Stimulated activated CD8-positive, alpha-beta memory T cell treated with anti-CD3 and anti-CD28 coated beads, Interleukin-15, amount 100 ng/mL, for 4 hours (primary cell): Measurements from ENCODE around the gene PFN3.
A peak's percentile ranks its signal among the peaks of the same experiment; 100 is the strongest.

Experiments used
- DNase-seq, 2 donors: peaks; one replicate each; pipeline ENCODE4 v3.0.0-alpha.2; 2020; ENCODE audit warnings: low read depth in 2 of 2

Gene PFN3

DNA sequence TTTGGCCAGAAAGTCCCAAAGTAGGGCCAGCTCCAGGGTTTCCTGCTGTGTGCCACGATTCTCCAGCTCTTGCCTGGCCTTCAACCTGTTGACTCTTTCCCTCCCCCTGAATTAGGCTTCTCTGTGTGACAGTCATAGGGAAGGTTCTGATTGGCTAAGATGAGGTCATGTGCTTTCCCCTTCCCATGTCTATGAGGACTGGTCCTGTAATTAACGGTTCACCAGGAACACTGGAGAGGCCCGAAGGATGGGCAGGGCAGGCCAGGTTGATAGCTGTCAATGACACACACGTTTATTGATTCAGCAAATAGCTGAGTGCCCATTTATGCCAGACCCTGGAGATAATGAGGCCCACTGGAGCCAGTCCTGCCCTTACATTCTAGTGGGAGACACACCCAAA lies 37.2 kb upstream of the PFN3 start:
- DNase-seq, result no peak

DNA sequence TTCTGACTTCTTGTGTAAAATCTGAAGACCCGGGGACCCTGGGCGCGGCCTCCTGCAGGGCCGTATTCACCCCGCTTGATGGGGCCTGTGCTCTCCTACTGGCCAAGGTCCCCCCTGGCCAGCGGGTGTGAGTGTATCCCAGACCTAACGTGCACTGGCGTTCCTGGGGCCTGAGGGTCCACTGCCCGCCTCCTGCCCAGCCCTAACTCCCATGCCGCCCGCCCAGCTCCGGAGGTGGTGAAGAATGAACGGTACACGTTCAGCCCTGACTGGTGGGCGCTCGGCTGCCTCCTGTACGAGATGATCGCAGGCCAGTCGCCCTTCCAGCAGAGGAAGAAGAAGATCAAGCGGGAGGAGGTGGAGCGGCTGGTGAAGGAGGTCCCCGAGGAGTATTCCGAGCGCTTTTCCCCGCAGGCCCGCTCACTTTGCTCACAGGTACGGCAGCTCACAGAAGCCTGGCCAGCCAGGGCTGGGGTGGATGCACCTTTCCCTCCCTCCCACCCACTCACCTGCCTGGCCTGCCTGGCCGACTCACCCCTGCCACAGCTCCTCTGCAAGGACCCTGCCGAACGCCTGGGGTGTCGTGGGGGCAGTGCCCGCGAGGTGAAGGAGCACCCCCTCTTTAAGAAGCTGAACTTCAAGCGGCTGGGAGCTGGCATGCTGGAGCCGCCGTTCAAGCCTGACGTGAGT lies 35.5 kb upstream of the PFN3 start:
- no peak for DNase-seq

DNA sequence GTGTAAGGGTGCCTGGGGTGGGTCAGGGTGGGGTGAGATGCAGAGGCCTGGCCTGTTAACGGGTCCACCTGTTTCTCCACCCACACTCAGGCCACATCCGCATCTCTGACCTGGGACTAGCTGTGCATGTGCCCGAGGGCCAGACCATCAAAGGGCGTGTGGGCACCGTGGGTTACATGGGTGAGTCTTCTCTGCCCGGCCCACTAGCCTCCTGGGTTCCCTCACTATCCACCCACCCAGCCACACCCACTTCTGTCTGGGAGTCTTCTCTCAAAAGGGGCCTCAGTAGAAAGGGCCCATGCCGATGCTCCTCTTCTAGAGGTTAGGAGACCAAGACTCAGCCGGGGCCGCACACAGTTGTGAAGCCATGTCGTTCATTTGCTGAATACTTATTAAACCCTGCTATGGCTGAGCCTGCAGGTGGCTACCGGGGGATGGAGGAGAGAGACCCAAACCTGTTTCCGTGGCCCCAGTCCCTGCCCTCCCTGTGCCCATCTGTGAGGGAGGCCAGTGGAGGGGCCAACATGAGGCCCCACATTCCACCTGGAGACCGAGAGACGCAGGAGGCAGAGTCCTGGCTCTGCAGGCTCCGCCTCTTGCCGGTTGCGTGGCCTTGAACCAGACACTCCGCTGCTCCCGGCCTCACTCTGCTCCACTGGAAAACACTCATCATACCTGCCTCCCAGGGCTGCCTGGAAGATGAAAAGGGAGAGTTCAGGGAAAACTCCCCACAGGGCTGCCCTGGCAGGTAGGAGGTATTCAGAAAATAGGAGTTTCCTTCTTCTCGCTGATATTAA lies 34.7 kb upstream of the PFN3 start:
- no peak for DNase-seq

DNA sequence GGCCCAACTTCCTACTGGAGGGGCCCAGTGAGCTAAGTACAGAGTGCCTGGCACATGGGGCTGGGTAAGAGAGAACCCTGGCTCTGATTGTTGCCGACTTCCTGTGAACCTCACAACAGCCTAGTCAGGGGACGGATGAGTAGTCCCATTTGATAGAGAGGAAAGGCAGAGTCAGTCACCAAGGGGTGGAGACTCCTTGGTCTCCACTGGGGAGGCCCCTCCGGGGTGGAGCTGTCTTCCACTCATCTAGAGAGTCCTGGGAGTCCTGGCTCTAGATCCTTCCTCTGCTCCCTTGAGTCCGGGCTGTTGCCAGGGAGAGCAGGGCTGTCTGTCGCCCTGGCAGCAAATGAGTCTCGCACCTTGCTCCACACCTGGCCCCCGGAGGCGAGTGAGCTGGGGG lies 34.0 kb upstream of the PFN3 start:
- DNase-seq, result no peak

DNA sequence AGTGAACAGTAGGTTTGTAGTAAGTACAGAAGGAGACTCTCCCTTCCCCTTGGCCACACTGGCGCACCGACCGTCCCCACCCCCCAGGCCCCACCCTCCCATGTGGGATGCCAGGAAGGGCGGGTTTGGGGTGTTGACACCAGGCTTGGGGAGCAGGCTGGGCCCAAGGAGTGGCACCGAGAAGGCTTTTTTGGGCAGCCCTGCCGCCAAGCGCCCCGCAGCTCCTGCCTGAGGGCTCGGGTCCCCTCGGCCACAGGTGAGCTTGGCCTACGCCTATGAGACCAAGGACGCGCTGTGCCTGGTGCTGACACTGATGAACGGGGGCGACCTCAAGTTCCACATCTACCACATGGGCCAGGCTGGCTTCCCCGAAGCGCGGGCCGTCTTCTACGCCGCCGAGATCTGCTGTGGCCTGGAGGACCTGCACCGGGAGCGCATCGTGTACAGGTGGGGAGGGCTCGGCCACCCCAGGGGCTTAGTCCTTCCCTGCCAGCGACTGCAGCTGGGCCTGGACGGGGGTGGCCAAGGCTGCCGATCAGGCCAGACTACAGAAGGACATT lies 33.3 kb upstream of the PFN3 start:
- no peak for DNase-seq

DNA sequence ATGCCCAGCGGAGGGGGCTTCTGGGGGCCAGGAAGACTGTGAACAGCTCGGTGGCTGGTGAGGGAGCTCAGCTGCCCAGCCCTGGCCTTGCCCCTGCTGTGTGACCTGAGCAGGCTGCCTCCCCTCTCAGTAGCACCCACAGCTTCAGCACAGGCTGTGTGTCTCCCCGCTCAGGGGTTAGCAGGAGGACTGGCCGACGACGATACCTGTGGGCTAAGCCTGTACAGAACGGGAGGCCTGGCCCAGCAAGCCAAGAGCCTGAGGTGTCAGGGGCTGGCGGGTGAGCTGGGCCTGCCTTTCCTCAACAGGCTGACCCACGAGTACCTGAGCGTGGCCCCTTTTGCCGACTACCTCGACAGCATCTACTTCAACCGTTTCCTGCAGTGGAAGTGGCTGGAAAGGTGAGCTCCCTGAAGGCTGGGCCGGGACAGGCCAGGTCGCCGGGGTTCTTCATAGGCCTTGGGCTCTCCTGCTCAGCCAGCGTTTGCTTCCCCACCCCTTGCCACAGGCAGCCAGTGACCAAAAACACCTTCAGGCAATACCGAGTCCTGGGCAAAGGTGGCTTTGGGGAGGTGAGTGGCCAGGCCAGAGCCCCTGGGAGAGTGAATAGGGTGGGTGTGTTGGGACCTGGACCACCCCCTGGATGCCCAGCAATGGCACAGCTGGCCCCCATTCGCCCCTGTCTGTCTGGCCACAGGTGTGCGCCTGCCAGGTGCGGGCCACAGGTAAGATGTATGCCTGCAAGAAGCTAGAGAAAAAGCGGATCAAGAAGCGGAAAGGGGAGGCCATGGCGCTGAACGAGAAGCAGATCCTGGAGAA lies 32.6 kb upstream of the PFN3 start:
- DNase-seq, result no peak

DNA sequence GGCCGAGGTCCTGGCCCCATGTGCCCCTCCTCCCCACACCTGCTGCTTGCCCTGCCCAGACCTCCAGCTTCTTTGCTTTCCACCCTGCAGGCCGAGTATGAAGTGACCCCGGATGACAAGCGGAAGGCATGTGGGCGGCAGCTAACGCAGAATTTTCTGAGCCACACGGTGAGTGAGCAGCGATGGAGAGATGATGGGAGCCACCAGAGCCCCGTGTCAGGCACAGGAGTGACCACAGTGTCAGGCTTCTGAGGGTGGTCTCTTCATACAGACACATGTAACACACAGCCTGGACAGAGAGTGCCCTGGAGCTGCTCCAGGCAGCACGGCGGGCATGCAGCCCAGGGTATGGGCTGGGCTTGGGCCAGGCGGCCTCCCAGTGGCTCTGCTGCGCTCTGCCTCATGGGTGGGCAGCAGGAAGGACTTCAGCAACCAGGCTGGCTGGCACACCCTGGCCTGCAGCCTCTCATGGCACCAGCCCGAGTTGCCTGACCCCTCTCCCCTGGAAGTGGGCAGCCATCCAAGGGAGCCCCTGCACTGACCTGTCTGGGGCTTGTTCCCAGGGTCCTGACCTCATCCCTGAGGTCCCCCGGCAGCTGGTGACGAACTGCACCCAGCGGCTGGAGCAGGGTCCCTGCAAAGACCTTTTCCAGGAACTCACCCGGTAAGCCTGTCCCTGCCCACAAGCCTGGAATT lies 31.8 kb upstream of the PFN3 start:
- DNase-seq, result no peak

DNA sequence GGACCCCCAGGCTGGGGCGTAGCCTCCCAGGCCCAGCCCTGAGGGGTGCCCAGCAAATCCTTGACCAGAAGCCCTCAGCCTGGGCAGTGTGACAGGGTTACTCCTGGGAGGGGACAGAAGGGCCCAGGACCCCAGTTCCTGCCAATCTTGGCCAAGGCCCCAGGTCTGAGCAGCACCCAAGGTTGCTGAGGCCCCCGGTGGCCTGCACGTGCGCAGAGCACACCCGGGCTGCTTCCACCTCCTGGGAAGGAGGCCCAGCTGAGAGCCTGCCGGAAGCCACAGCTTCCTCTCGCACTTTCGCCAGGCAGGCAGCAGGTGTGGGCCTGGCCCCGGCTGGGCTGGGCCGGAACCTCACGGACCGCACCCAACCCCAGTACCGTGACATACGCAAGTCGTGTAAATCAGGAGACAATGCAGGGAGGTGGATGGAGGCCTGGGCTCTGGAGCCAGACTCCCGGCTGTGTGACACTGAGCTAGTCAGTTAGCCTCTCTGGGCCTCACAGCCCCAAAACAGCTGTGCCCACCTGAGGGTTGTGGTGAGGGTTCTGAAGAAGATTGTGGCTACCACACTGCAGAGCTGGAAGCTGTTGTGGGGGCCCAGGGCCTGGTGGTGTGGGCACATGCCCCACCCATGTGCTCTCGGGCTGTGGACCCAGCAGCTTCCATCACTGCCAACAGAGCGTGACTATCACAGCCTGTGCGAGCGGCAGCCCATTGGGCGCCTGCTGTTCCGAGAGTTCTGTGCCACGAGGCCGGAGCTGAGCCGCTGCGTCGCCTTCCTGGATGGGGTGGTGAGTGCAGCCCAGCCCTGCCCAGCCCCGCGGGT lies 31.1 kb upstream of the PFN3 start:
- DNase-seq, result no peak

DNA sequence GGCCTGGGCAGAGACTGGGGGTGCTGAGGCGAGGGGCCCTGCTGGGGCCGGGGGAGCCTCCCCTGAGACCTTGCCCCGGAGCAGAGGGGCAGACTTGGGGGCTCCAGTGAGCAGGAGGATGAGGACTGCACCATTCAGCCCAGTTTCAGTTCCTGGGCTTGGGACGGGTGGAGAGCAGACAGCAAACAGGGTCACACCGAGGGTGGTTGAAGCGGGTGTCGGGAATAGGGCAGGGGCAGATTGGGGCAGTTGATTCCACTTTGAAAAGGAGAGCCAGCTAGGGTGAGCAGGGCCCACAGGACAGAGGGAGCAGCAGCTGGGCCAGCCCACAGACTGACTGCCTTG lies 30.5 kb upstream of the PFN3 start:
- DNase-seq, result no peak

DNA sequence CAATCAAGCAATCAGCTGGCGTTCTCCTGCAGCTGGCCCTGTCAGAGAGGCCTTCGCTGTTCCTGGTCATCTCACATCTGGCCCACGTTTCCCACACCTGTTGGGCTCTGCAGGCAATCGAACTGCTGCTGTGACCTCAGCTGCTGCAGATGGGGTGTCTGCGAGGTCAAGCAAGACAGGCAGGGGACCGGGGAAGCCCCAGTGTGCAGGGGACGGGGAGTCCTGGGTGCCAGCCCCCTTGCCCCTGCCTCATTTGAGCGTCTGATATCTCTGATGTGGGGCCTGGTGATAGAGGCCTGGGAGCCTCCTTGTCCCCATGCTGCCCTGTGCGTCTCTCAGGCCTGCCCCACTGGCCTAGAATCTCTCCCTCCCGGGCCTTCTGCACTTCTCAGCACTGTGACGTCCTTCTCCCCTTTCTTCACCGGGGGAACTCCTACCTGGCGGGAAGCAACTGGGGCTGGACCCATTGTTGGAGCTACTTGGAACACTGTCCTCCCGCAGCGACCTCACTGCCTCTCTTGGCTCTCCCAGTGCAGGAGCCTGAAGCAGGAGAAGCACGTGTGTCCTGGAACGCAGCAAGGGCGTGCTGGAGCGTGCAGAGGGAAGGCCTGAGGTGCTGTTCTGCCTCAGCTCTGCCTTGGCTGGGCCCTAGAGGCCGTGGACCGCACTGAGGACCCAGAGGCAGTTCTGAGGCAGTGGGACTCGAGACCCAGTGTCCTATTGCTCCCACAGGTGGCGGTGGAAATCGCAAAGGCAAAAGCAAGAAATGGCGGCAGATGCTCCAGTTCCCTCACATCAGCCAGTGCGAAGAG lies 29.9 kb upstream of the PFN3 start:
- no peak for DNase-seq

DNA sequence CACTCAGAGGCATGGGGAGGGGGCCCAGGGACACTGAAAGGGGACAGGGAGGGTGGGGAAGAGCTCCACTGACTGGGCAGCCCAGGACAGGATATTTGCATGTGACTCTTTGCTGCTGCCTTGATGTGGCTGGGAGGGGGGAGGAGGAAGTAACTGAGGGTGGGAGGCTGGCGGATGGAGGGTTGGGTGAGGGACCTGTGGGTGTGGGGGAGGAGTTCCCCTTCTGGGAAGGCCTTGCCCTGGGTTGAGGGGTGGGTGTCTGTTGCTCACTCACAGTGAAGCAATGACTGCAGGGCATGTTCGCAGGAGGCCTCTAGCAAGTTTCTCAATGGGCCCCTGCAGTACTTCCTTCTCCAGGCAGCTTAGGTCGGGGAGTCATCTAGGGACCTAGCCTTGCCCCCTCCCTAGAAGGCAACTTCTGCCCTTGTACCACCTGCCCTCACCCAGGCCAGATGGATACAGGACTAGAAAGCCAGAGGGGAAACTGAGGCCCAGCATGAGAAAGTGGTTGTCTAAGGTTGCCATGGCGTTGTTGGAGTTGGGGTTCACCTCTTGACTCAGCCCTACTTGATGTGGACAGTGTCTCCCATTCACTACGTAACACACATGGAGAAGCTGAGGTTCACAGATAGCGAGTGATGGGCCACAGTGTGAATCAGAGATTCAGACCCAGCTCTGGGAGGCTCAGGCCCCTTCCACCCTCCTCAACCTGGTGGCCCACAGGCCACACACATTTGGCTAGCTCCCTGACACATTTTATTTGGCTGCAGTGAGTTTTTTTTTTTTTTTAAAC lies 29.0 kb upstream of the PFN3 start:
- peak; percentile 80 to 90 for DNase-seq

DNA sequence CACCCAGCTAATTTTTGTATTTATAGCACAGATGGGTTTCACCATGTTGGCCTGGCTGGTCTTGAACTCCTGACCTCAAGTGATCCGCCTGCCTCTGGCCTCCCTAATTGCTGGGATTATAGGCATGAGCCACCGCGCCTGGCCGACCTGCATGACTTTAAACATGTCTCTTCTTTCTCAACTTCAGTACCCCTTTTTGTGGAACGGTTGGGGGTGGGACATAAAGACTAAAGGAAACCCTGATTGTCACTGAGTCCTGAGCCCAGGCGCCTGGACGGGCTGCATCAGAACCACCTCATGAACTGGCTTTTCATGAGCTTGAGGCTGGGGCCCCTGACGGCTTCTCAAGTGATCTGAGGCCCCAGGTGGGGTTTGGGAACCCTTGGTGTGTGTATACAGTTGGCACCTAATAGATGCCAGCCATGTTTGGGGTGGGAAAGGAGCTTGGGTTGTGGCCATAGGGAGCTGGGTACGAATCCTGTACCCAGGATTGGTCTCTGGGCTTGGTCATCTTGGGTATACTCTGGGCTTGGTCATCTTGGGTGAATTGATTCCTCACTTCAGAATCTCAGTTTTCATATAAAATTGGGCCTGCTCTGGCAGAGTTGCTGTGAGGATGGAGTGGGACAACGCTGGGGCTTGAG lies 28.2 kb upstream of the PFN3 start:
- DNase-seq, result no peak

DNA sequence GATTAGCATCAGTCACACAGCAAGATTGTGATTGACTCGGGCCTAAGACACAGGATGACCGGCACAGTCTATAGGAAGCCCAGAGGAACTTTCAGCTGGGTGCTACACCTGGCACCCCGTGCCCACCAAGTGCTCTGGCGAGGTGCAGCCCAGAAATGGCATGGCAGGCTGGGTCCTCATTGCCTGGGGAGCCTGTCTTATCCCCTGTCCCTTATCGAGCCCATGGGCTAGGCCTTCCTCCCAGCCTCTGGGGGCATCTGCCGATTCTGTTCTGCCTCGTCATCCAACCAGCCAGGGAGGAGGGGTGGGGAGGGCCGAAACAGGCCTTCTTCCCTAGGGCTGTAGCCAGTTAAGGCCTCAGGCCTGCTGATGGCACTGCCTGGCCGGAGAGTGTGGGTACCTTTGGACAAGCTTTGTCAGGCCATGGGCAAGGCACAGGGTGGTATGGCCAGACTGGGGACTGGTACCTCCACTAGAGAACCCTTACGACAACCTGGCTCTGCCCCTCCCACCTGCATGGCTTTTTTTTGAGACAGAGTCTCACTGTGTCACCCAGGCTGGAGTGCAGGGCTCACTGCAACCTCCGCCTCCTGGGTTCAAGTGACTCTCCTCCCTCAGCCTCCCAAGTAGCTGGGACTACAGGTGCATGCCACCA lies 27.6 kb upstream of the PFN3 start:
- DNase-seq, result no peak

DNA sequence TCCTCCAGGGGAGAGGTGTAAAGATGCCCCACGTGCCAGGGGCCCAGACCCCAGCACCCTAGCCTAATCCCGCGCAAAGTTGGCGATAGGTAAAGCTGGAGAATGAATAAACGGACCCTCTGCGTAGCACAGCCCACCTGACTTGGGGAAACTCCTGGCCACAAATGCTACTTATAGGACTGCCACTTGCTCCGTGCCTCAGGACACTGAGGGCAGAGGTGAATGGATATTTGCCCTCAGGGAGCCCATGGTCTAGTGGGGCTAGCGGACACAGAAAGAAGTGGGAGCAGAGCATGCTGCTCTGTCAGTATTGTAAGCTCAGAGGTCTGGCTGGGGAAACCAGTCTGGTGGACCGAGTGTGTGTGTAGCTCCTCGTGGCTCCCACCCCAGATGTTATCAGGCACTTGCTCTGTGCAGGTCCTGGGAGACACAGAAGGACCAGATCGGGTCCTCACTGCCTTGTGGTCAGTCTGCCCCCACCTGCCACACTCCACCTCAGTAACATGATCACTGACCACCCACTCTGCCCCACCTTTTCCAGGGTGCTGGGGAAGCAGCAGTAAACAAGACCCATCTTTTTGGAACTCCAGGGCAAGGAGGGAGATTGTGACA lies 26.9 kb upstream of the PFN3 start:
- no peak for DNase-seq

DNA sequence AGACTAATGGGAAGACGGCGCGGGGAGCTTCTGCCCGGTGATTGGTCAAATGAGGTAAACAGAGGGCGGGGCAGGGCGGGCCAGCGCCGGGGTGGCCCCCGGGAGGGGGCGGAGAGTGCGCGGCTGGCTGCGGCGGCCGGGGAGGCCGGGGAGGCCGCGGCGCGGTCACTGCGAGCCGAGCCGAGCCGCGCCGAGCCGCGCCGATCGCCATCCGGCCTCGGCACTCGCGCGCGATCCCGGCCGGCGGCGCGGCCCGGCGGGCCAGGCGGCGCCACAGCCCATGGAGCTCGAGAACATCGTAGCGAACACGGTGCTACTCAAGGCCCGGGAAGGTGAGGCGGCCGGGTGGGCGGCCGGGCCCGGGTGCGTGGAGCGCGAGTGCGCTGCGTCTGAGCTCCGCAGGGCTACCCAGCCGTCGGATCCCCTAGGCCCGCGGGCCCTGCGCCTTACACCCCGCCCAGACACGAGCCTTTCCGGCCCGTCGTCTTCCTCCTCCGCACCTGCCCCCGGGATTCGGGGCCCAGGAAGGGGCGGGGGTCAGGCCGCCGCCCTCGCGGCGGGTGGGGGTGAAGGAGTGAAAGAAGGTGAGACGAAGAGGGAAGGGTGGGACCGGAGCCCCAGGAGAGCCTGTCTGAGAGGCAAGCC lies 26.2 kb upstream of the PFN3 start, which contains the start of gene GRK6:
Gene GRK6, plus strand, starts transcription at position 111 of the 645 bp plus-strand sequence. Its CDS starts 170 bp downstream, at position 281.
- DNase-seq, result peak in 1 of 2 donors; percentile 45

DNA sequence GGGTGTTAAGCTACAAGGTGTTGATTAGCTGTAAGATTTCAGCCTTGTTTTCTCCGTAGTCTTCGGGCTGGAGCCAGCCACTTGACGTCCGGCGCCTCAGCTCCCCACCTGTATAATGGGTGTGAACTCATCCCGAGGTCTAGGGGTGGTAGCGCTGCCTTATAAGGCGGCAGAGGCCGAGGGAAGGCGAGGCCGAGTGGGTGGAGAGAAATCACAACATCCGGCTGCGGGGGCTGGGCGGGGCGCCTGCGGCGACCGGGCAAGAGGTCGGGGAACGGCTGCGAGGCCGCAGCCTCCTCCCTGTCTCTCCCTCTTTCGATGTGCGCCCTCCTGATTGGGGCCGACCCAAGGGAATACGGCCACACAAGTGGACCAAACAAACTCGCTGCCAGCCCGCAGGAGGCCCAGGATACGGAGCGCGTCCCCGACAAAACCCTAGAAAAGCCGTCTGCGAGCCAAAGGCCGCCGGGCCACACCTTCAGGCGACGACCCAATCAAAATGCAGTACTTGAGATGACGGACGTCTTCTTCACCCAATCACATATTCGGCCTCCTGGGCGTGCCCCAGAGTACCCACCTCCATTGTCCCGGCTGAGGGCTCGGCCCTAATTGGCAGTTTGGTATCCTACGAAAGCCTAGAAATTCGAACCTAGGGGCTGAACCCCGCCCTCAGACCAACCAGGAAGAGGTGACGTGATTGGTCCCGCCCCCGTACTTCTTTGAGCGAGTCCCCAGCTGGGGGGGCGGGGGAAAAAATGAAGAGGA lies 25.5 kb upstream of the PFN3 start:
- peak; percentile 97 to 99 for DNase-seq
